ENCODE results near the gene NDRG3.

The NDRG3 gene
- total RNA-seq, result 30.6 reads per million, percentile 57 among the genes with 10 or more reads in this experiment

- DNase-seq, result peak; percentile 89
Measured at GRCh38 chr20:36745927-36746659, at the start of gene NDRG3. NDRG3 (minus strand) TSS chr20:36746090; CDS start chr20:36721735, 24,355 bp downstream.

GRCh38 chr20:36794116-36794474, 48.2 kb upstream of the NDRG3 start:
- no peak for DNase-seq

GRCh38 chr20:36793294-36794115, 47.6 kb upstream of the NDRG3 start:
- DNase-seq, result no peak

GRCh38 chr20:36792422-36792821, 46.5 kb upstream of the NDRG3 start:
- DNase-seq, result no peak

GRCh38 chr20:36791862-36792261, 46.0 kb upstream of the NDRG3 start:
- DNase-seq, result no peak

GRCh38 chr20:36786663-36787062, 40.8 kb upstream of the NDRG3 start:
- DNase-seq, result no peak

- no peak for DNase-seq
Measured at GRCh38 chr20:36786246-36786645, 40.4 kb upstream of the NDRG3 start.

GRCh38 chr20:36785308-36785707, 39.4 kb upstream of the NDRG3 start:
- no peak for DNase-seq

- no peak for DNase-seq
Measured at GRCh38 chr20:36784900-36785299, 39.0 kb upstream of the NDRG3 start.

GRCh38 chr20:36784116-36784515, 38.2 kb upstream of the NDRG3 start:
- DNase-seq, result no peak

GRCh38 chr20:36779656-36780025, 33.8 kb upstream of the NDRG3 start:
- no peak for DNase-seq

GRCh38 chr20:36778831-36779655, 33.2 kb upstream of the NDRG3 start:
- no peak for DNase-seq

- DNase-seq, result no peak
Measured at GRCh38 chr20:36777576-36777975, 31.7 kb upstream of the NDRG3 start.

GRCh38 chr20:36777167-36777566, 31.3 kb upstream of the NDRG3 start:
- DNase-seq, result no peak

- DNase-seq, result no peak
Measured at GRCh38 chr20:36775826-36776225, 29.9 kb upstream of the NDRG3 start.

- DNase-seq, result no peak
Measured at GRCh38 chr20:36775196-36775595, 29.3 kb upstream of the NDRG3 start.

- DNase-seq, result peak; percentile 97
Measured at GRCh38 chr20:36773597-36774390, 27.9 kb upstream of the NDRG3 start, which contains the start of gene DSN1. DSN1 (minus strand) TSS chr20:36773763; CDS start chr20:36771458, 2,305 bp downstream.

- DNase-seq, result no peak
Measured at GRCh38 chr20:36773107-36773596, 27.3 kb upstream of the NDRG3 start.

- DNase-seq, result no peak
Measured at GRCh38 chr20:36770680-36771079, 24.8 kb upstream of the NDRG3 start.

- no peak for DNase-seq
Measured at GRCh38 chr20:36768768-36769430, 23.0 kb upstream of the NDRG3 start.

GRCh38 chr20:36761125-36761524, 15.2 kb upstream of the NDRG3 start:
- DNase-seq, result no peak

GRCh38 chr20:36760647-36761046, 14.8 kb upstream of the NDRG3 start:
- no peak for DNase-seq

All from effector CD4-positive, alpha-beta T cell (primary cell).